GM18858 (cell line): ENCODE data around the gene TAP1.
"Not testable (repeated sequence)": the region's sequence is repeated elsewhere in the genome, so short reads cannot be mapped to it uniquely, and the experiment has no call there.

Source experiments
- ATAC-seq: cut with Tn5 transposase; IDR thresholded peaks from one replicate; pipeline ENCODE4 v1.9.1; 2021; ENCODE audit not compliant: unreplicated experiment

The TAP1 gene

GRCh38 chr6:32807020-32807580 is 46.4 kb downstream of the TAP1 start:
- ATAC-seq, result no peak

GRCh38 chr6:32805404-32805803 is 48.1 kb downstream of the TAP1 start:
- ATAC-seq, result not testable (repeated sequence)

- no peak for ATAC-seq
These were observed 50.1 kb downstream of the TAP1 start for GRCh38 chr6:32803416-32803815.

GRCh38 chr6:32799740-32800139 is 53.8 kb downstream of the TAP1 start:
- ATAC-seq, result no peak

GRCh38 chr6:32799168-32799567 is 54.3 kb downstream of the TAP1 start:
- no peak for ATAC-seq

- no peak for ATAC-seq
These were observed 56.4 kb downstream of the TAP1 start for GRCh38 chr6:32796848-32797776.
